ENCODE data around the gene XRRA1.

Gene XRRA1

GRCh38 chr11:74936976-74937375 is 11.9 kb downstream of the XRRA1 start:
- Mint-ChIP-seq H3K4me3 (no peak overlapping the region), H3K9me3 (no peaks in the 10 kb centered on the region), H3K36me3 (ENCODE audit: low read depth) (peaks cover 18% of the 10 kb centered on the region), H3K4me1 (ENCODE audit: low read depth) (peaks cover 11% of the 10 kb centered on the region), H3K27ac (no peak overlapping the region), H3K27me3 (ENCODE audit: low read depth) (no peaks in the 10 kb centered on the region)

GRCh38 chr11:74936087-74936486 is 12.8 kb downstream of the XRRA1 start:
- H3K4me3 Mint-ChIP-seq = no peak overlapping the region
- no peaks in the 10 kb centered on the region for H3K9me3 Mint-ChIP-seq
- no peaks in the 10 kb centered on the region for H3K27me3 Mint-ChIP-seq (ENCODE audit: low read depth)
- H3K4me1 Mint-ChIP-seq (ENCODE audit: low read depth) = peaks cover 13% of the 10 kb centered on the region
- no peak overlapping the region for H3K27ac Mint-ChIP-seq
- H3K36me3 Mint-ChIP-seq (ENCODE audit: low read depth) = peaks cover 18% of the 10 kb centered on the region

- Mint-ChIP-seq H3K4me1 (ENCODE audit: low read depth) (peaks cover 13% of the 10 kb centered on the region), H3K9me3 (no peaks in the 10 kb centered on the region), H3K36me3 (ENCODE audit: low read depth) (peaks cover 16% of the 10 kb centered on the region), H3K4me3 (no peak overlapping the region), H3K27me3 (ENCODE audit: low read depth) (no peaks in the 10 kb centered on the region), H3K27ac (no peak overlapping the region)
Measured at GRCh38 chr11:74935285-74935684, 13.6 kb downstream of the XRRA1 start.

DNA sequence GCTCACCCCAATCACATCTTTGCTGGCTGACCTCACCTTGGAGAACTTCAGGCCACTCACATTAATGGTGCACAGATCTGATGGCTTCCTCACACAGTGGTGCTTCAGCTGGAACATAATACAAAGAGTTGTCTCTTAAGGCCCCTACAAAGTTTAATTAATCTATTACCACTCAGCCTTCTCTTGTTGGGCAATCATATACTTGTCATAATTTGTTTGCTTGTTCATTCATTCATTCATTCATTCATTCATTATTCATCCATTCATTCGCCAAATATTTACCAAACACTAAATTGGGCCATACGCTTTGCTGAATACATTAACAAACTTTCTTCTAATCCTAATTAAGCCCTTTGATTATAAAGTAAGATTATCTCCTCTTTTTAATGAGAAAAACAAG is 15.1 kb downstream of the XRRA1 start:
- H3K9me3 Mint-ChIP-seq = no peaks in the 10 kb centered on the region
- H3K36me3 Mint-ChIP-seq (ENCODE audit: low read depth) = peaks cover 14% of the 10 kb centered on the region
- H3K4me3 Mint-ChIP-seq = no peak overlapping the region
- peaks cover 13% of the 10 kb centered on the region for H3K4me1 Mint-ChIP-seq (ENCODE audit: low read depth)
- no peaks in the 10 kb centered on the region for H3K27me3 Mint-ChIP-seq (ENCODE audit: low read depth)
- no peak overlapping the region for H3K27ac Mint-ChIP-seq

GRCh38 chr11:74932797-74933196 is 16.1 kb downstream of the XRRA1 start:
- Mint-ChIP-seq H3K27me3 (ENCODE audit: low read depth) (no peaks in the 10 kb centered on the region), H3K4me3 (no peak overlapping the region), H3K27ac (no peak overlapping the region), H3K36me3 (ENCODE audit: low read depth) (peaks cover 14% of the 10 kb centered on the region), H3K9me3 (no peaks in the 10 kb centered on the region), H3K4me1 (ENCODE audit: low read depth) (peaks cover 13% of the 10 kb centered on the region)

DNA sequence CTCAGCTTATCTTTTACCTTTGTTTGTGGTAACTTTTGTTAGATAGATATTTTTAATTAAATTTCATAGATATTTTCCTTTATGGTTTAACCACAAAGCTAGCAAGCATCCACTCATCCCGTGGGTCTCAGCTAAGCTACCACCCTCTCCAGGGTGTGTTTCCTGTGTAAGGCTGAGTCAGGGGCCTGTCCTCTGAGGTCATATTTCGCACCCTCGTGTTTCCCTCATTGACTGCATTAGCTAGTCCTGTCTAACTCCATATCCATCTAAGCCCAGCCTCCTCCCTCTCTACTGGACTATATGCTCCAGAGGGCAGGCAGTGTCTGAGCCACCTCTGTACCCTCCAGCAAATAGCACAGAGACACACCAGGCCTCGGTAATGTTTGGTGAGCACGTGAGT is 16.7 kb downstream of the XRRA1 start:
- Mint-ChIP-seq H3K36me3 (ENCODE audit: low read depth) (peaks cover 14% of the 10 kb centered on the region), H3K9me3 (no peaks in the 10 kb centered on the region), H3K27ac (peak overlapping the region; percentile 49), H3K4me3 (no peak overlapping the region), H3K4me1 (ENCODE audit: low read depth) (peaks cover 16% of the 10 kb centered on the region), H3K27me3 (ENCODE audit: low read depth) (no peaks in the 10 kb centered on the region)

- Mint-ChIP-seq H3K4me3 (no peak overlapping the region), H3K36me3 (ENCODE audit: low read depth) (peaks cover 6% of the 10 kb centered on the region), H3K27ac (no peak overlapping the region), H3K27me3 (ENCODE audit: low read depth) (no peaks in the 10 kb centered on the region), H3K4me1 (ENCODE audit: low read depth) (peaks cover 32% of the 10 kb centered on the region), H3K9me3 (no peaks in the 10 kb centered on the region)
Measured at GRCh38 chr11:74929431-74930363, 19.2 kb downstream of the XRRA1 start.

DNA sequence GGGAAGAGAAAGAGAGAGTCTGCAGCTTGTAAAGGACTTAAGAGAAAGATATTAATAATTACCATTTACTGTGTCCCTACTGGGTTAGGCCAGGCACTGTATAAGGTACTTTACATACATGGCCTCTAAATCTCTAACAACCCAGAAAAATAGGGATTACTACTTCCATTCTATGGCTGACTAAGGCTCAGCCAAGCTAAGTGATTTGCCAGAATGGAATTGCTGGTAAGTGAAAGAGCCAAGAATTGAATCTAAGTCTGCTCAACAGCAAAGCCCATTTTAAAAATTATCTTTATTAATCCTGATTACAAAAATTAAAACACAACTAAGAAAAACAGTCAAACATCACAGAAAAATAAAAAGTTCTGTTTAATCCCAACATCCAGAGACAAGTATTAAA is 21.4 kb downstream of the XRRA1 start:
- Mint-ChIP-seq H3K27me3 (ENCODE audit: low read depth) (no peaks in the 10 kb centered on the region), H3K4me3 (no peak overlapping the region), H3K9me3 (no peaks in the 10 kb centered on the region), H3K27ac (no peak overlapping the region), H3K36me3 (ENCODE audit: low read depth) (no peaks in the 10 kb centered on the region), H3K4me1 (ENCODE audit: low read depth) (peaks cover 23% of the 10 kb centered on the region)

DNA sequence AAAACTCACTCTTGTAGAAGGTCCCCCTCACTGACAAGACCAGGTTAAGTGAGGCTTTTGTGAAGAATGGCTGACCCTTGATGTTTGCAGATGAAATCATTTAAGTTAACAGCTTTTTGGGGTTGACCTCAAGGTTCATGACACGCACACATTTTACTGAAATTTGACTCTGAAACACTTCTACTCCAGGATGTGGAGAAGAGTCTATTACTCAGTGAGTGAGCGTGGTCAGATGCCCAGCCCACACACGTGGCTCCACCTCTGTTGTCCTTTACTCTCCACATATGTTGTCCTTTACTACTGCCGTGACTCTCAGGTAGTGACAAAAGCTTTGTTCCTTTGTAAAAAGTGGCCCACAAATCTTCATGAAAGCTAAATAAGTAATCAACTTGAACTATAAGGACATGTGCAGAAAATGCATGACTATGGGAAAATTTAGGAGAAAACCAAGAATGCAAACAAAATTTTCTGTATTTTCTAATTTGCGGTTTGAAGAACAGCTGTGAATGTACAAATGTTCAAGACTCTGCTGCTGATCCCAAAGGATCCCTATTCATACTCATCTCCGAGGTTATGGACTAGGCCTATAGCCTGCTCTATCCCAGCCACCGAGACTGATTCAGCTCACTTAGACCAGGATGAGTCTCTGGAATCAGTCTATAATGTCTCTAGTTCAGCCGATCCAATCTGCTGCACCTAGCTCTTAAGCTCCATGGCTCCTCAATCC is 22.4 kb downstream of the XRRA1 start:
- Mint-ChIP-seq H3K27ac (peak overlapping the region; percentile 52), H3K36me3 (ENCODE audit: low read depth) (no peaks in the 10 kb centered on the region), H3K4me1 (ENCODE audit: low read depth) (peaks cover 19% of the 10 kb centered on the region), H3K27me3 (ENCODE audit: low read depth) (no peaks in the 10 kb centered on the region), H3K4me3 (no peak overlapping the region), H3K9me3 (no peaks in the 10 kb centered on the region)

DNA sequence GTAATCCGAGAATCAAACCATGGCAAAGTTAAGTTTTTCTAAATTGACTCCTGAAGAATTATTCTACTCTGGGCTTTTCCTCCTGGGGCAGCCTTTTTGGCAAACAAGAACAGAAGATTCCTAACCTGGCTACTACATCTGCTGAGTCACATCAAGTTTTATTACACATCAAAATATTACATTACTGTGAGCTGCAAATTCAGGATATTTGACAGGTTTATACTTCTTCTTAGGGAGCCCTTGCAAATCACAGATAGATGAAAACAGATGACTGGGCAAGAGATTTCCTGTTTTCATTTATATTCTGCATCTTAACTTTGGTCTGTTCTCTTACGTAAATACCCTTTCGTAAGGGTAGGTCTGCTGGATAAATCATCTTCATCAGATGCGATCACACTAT is 23.6 kb downstream of the XRRA1 start:
- H3K4me3 Mint-ChIP-seq = no peak overlapping the region
- H3K9me3 Mint-ChIP-seq = no peaks in the 10 kb centered on the region
- H3K27me3 Mint-ChIP-seq (ENCODE audit: low read depth) = no peaks in the 10 kb centered on the region
- peaks cover 19% of the 10 kb centered on the region for H3K4me1 Mint-ChIP-seq (ENCODE audit: low read depth)
- H3K27ac Mint-ChIP-seq = no peak overlapping the region
- H3K36me3 Mint-ChIP-seq (ENCODE audit: low read depth) = peaks cover 3% of the 10 kb centered on the region

GRCh38 chr11:74923125-74923524 is 25.8 kb downstream of the XRRA1 start:
- Mint-ChIP-seq H3K27ac (no peak overlapping the region), H3K4me1 (ENCODE audit: low read depth) (peaks cover 19% of the 10 kb centered on the region), H3K9me3 (no peaks in the 10 kb centered on the region), H3K36me3 (ENCODE audit: low read depth) (peaks cover 12% of the 10 kb centered on the region), H3K27me3 (ENCODE audit: low read depth) (no peaks in the 10 kb centered on the region), H3K4me3 (no peak overlapping the region)

DNA sequence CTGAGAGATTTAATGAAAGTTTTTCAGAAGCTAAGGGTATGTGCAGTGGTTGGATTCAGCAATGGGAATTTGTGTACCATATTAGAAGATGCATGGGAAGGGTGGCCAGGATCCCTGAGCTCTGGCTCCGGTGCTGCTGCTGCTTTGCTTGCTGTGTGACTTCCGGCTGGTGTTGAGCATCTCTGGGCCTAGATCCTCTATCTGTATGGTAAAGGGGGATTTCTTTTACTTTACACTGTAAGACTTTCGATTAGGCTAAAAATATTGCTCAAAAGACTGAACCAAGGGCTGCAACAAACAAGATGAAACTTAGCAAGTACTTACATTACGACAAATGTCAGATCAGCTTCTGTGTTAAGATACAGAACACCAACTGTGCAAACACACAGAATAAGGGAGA is 39.1 kb downstream of the XRRA1 start:
- no peaks in the 10 kb centered on the region for H3K4me1 Mint-ChIP-seq (ENCODE audit: low read depth)
- no peaks in the 10 kb centered on the region for H3K27me3 Mint-ChIP-seq (ENCODE audit: low read depth)
- peaks cover 15% of the 10 kb centered on the region for H3K36me3 Mint-ChIP-seq (ENCODE audit: low read depth)
- H3K9me3 Mint-ChIP-seq = no peaks in the 10 kb centered on the region
- H3K4me3 Mint-ChIP-seq = no peak overlapping the region
- no peak overlapping the region for H3K27ac Mint-ChIP-seq

GRCh38 chr11:74909385-74909784 is 39.5 kb downstream of the XRRA1 start:
- Mint-ChIP-seq H3K9me3 (no peaks in the 10 kb centered on the region), H3K4me3 (no peak overlapping the region), H3K27ac (no peak overlapping the region), H3K27me3 (ENCODE audit: low read depth) (no peaks in the 10 kb centered on the region), H3K4me1 (ENCODE audit: low read depth) (no peaks in the 10 kb centered on the region), H3K36me3 (ENCODE audit: low read depth) (peaks cover 14% of the 10 kb centered on the region)

DNA sequence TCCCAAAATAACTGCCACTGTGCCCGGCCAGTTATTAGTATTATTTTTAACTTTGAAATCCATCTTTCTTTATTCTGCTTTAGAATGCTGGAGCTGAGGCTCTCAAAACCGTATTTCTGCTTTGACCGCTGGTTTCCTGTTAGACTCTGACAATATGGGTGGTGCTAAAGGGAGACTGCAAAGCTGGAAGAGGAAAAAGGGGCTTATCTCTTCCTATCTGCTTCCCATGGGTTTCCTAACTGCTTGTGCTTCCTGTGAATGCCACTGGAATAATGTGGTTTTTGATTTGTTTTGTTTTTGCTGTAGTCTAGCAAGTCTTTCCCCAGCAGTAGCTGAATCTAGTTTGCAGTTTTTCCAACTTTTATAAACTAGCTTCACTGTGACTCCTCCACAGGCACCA is 43.6 kb downstream of the XRRA1 start:
- H3K27ac Mint-ChIP-seq = no peak overlapping the region
- H3K9me3 Mint-ChIP-seq = peaks cover 20% of the 10 kb centered on the region
- peaks cover 17% of the 10 kb centered on the region for H3K36me3 Mint-ChIP-seq (ENCODE audit: low read depth)
- H3K27me3 Mint-ChIP-seq (ENCODE audit: low read depth) = no peaks in the 10 kb centered on the region
- H3K4me1 Mint-ChIP-seq (ENCODE audit: low read depth) = no peaks in the 10 kb centered on the region
- no peak overlapping the region for H3K4me3 Mint-ChIP-seq

DNA sequence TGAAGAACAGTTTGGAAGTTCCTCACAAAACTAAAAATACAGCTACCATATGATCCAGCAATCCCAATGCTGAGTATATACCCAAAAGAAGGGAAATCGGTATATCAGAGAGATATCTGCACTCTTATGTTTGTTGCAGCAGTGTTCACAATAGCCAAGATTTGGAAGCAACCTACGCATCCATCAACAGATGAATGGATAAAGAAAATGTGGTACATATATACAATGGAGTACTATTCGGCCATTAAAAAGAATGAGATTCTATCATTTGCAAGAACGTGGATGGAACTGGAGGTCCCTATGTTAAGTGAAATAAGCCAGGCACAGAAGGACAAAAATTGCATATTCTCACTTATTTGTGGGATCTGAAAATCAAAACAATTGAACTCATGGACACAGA is 46.5 kb downstream of the XRRA1 start:
- no peaks in the 10 kb centered on the region for H3K27me3 Mint-ChIP-seq (ENCODE audit: low read depth)
- H3K27ac Mint-ChIP-seq = no peak overlapping the region
- peaks cover 27% of the 10 kb centered on the region for H3K36me3 Mint-ChIP-seq (ENCODE audit: low read depth)
- no peaks in the 10 kb centered on the region for H3K4me1 Mint-ChIP-seq (ENCODE audit: low read depth)
- no peak overlapping the region for H3K4me3 Mint-ChIP-seq
- H3K9me3 Mint-ChIP-seq = peaks cover 38% of the 10 kb centered on the region

Measured in T-helper 1 cell treated with Interleukin-12 subunit alpha and Interleukin-12 subunit beta and Interleukin-4 antibody, amounts not matched to agents 30 μg/mL and 1 μg/mL, for 36 hours (primary cell).